ENCODE measurements around the gene ADORA3. TPM values are rescaled to one million over a fixed set of nuclear protein-coding genes. Genes with fewer than 3 reads are reported as not detected.

Gene ADORA3
- total and polyA plus RNA-seq, 2 of the 8 experiments (the other 6 are each of a cell fraction or from before 2014, with no cell fraction given) = 0.03 TPM; not detected in 1

- H3K23ac ChIP-seq (ENCODE audit: insufficient read length) = no peak overlapping the region
- ChIA-PET POLR2A (ENCODE audit: partially characterized antibody) (no interaction called here), CTCF (ENCODE audit: partially characterized antibody) (no interaction called here)
- no peak for DNase-seq (ENCODE audit: low read depth in 1 of 2, low spot score in 2 of 2)
- no peak overlapping the region for H4K5ac ChIP-seq (ENCODE audit: insufficient read length, low read depth, low read length)
- FAIRE-seq = no peak
- no peak overlapping the region for H3K56ac ChIP-seq (replicated peaks; ENCODE audit: insufficient read length, low read depth, low read length)
- no peaks in the 10 kb centered on the region for H3K9me3 ChIP-seq (ENCODE audit: insufficient read depth in 2 of 2, low read depth in 1 of 2, low read length in 1 of 2)
- no peak overlapping the region for H3K14ac ChIP-seq (ENCODE audit: insufficient read length)
- peaks cover 0 to 10% (median 2%) of the 10 kb centered on the region in 4 experiments; a peak in 4 of 7 replicates for H3K4me1 ChIP-seq (replicated peaks in 1 of 4; ENCODE audit: control insufficient read depth in 3 of 4, insufficient read depth in 4 of 4, low read length in 3 of 4)
- peak overlapping the region; percentile 25; the same call in 1 of the 2 replicates for H3K18ac ChIP-seq (ENCODE audit: extremely low read depth, low read length)
- H3K9ac ChIP-seq (replicated peaks in 1 of 4; ENCODE audit: extremely low read depth in 1 of 4, low read depth in 3 of 4, low read length in 3 of 4) = no peak overlapping the region
- no peaks in the 10 kb centered on the region; a peak in 2 of 7 replicates for H3K27me3 ChIP-seq (replicated peaks in 1 of 4; ENCODE audit: control insufficient read depth in 3 of 4, extremely low read depth in 1 of 4, insufficient read depth in 3 of 4, low read length in 3 of 4)
- H2BK120ac ChIP-seq (replicated peaks; ENCODE audit: low read depth, low read length) = no peak overlapping the region
- no peak overlapping the region for H3K27ac ChIP-seq (ENCODE audit: low read depth, low read length)
- 0 out of 4 replicates have a peak overlapping the region, but pooled peaks of 1 of the 2 experiments have one; percentile 2 for H3K4me2 ChIP-seq (ENCODE audit: insufficient read depth in 1 of 2, low read depth in 2 of 2, low read length in 2 of 2)
- WGBS, 2 experiments (ENCODE audit: extremely low coverage in 1 of 2, insufficient coverage in 1 of 2, insufficient read length in 1 of 2, insufficient replicate concordance in 2 of 2, low coverage in 1 of 2, low lambda C conversion rate in 2 of 2, missing lambda C conversion rate in 1 of 2) = 74% methylated on average over 6 of the region's 6 CpGs; no CpG with 5 or more reads in 1 of the 2 experiments
- no peaks in the 10 kb centered on the region for H3K79me2 ChIP-seq (ENCODE audit: control insufficient read depth in 1 of 2, insufficient read depth in 2 of 2, low read length in 2 of 2)
- no peak overlapping the region for H3K4ac ChIP-seq (replicated peaks; ENCODE audit: insufficient read length, low read depth, low read length)
- TF ChIP-seq MAFK (IDR thresholded peaks at IDR 0.05; ENCODE audit: low read depth, low read length) (peak; percentile 51; the same call in 1 of the 2 replicates), PHF8 (conservative IDR thresholded peaks at IDR 0.05; ENCODE audit: low read depth, low read length) (no peak), BACH1 (IDR thresholded peaks at IDR 0.05; ENCODE audit: low read length) (peak; percentile 85), EZH2 (IDR thresholded peaks at IDR 0.05; ENCODE audit: low read depth, low read length, severe bottlenecking) (no peak)
- no peak overlapping the region for H4K91ac ChIP-seq (replicated peaks; ENCODE audit: insufficient read length, low read length)
- no peaks in the 10 kb centered on the region for H3K36me3 ChIP-seq (ENCODE audit: control insufficient read depth in 2 of 4, insufficient read depth in 4 of 4, low read length in 3 of 4)
- no peak overlapping the region for H4K8ac ChIP-seq (ENCODE audit: extremely low read depth, insufficient read depth, low read length)
- H2AK5ac ChIP-seq (ENCODE audit: low read depth, low read length) = no peak overlapping the region
- H2BK15ac ChIP-seq (ENCODE audit: low read length) = 0 out of 2 replicates have a peak overlapping the region, but pooled peaks have one; percentile 48
- no peak overlapping the region for H2AFZ ChIP-seq (ENCODE audit: low read length)
- no peak overlapping the region for H3K4me3 ChIP-seq (ENCODE audit: extremely low read depth in 1 of 4, insufficient read depth in 2 of 4, low read depth in 3 of 4, low read length in 4 of 4)
- no peak overlapping the region for H2BK12ac ChIP-seq (ENCODE audit: low read depth, low read length)
- peaks cover 3% of the 10 kb centered on the region for H3K23me2 ChIP-seq (ENCODE audit: low read depth, low read length)
- H2BK5ac ChIP-seq (ENCODE audit: low read depth, low read length) = no peak overlapping the region; the same call in 1 of the 2 replicates
- no peaks in the 10 kb centered on the region for H3K79me1 ChIP-seq (ENCODE audit: low read depth, low read length)
- H4K20me1 ChIP-seq (replicated peaks in 1 of 2; ENCODE audit: control insufficient read depth in 1 of 2, insufficient read depth in 2 of 2, low read length in 2 of 2) = no peaks in the 10 kb centered on the region
- no peak overlapping the region; the same call in 1 of the 2 replicates for H2BK20ac ChIP-seq (ENCODE audit: low read length)
Measured at GRCh38 chr1:111538343-111539025, 35.1 kb upstream of the ADORA3 start.

Data from H1 (cell line).